ENCODE data around the gene ZDHHC13.
"Not testable (repeated sequence)": the region's sequence is repeated elsewhere in the genome, so short reads cannot be mapped to it uniquely, and the experiment has no call there.

The ZDHHC13 gene

GRCh38 chr11:19101796-19102520 lies 15.0 kb upstream of the ZDHHC13 start:
- peak; percentile 20 to 29 for DNase-seq

DNA sequence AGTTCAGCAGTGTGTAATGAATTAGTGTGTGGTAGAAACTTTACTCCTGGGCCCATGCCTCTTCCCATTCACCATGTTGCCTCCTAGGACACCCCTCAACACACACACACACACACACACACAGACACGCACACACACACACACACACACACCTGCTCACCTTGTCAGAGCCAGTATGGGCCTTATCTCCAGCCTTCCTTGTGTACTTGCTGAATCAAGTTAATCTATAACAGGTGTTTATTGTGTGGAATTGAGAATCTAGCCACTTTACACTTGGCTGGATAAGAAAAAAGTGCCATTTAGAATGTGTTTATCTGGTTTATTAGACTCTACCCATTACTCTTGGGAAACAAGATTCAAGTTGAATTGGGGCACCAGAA lies 14.5 kb upstream of the ZDHHC13 start:
- no peak for DNase-seq

- no peak for DNase-seq
Observed at GRCh38 chr11:19105011-19105410, 12.0 kb upstream of the ZDHHC13 start.

- no peak for DNase-seq
Observed at GRCh38 chr11:19107125-19107524, 9.8 kb upstream of the ZDHHC13 start.

GRCh38 chr11:19110295-19110694 lies 6.7 kb upstream of the ZDHHC13 start:
- no peak for DNase-seq

GRCh38 chr11:19111809-19112208 lies 5.2 kb upstream of the ZDHHC13 start:
- DNase-seq = no peak

GRCh38 chr11:19116276-19116970 lies 545 bp upstream of the ZDHHC13 start:
- DNase-seq = no peak

GRCh38 chr11:19117760-19118097 lies 761 bp downstream of the ZDHHC13 start:
- DNase-seq = peak in 1 of 2 experiments; percentile 39

DNA sequence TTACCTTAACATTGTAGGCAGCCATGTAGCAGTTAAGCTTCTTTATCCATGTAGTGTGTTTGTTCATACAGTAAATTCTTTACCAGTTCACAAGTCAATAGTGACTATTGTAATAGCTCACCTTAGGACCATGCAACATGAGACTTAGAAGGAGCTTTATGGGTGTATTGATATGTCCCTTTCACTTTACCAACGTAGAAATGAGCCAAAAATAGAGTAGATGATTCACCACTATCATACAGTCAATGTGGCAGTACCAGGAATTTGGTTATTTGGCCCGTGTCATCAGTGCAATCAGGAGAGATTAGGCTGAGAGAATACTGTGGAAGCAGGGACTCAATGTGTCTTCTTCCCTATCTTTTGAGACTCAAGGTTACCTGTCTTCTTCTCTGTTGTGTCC lies 4.7 kb downstream of the ZDHHC13 start:
- no peak for DNase-seq

DNA sequence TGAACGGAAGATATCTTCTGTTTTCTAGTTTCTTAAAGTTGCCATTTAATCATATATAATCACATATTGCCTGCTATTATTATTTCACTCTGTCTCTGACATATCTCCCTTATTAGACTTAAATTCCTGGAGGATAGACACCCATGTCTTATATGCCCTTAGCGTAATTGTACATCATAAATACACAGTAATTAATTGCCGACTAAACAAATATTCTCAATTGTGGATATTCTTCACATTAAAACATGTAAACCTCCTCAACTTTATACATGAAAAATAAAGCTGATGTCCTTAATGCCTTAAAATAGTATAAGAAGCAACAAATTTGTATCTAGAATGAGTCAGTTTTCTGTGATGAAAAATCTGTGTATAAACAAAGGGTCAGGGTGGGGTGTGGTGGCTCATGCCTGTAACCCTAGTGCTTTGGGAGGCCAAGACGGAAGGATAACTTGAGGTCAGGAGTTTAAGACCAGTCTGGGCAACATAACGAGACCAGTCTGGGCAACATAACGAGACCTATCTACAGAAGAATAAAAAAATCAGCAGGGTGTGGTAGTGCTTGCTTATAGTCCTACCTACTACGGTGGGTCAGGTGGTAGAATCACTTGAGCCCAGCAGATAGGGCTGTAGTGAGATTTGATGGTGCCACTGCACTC lies 6.1 kb downstream of the ZDHHC13 start:
- no peak for DNase-seq

- not testable (repeated sequence) for DNase-seq
Observed at GRCh38 chr11:19126562-19127325, 9.8 kb downstream of the ZDHHC13 start.

GRCh38 chr11:19134004-19134403 lies 17.0 kb downstream of the ZDHHC13 start:
- DNase-seq = no peak

DNA sequence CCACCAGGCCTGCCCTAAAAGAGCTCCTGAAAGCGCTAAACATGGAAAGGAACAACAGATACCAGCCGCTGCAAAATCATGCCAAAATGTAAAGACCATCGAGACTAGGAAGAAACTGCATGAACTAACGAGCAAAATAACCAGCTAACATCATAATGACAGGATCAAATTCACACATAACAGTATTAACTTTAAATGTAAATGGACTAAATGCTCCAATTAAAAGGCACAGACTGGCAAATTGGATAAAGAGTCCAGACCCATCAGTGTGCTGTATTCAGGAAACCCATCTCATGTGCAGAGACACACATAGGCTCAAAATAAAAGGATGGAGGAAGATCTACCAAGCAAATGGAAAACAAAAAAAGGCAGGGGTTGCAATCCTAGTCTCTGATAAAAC lies 19.9 kb downstream of the ZDHHC13 start:
- DNase-seq = not testable (repeated sequence)

DNA sequence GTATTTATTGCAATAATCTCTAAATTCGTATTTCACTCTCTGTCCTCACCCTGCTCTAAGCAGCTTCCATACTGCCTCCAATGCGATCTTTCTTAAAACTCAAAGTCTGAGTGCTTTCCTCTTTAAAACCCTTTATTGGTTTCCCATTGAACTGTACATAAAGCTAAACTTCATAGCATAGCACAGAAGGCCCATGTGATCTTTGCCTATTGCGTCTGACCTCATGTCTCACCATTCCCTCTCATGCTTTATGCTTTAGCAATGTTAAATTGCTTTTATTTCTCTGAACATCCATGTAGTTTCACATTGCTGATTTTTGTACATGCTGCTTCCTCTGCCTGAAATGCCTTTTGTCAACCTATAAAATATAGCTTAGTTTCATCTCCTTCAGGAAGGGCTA lies 28.4 kb downstream of the ZDHHC13 start:
- no peak for DNase-seq

- DNase-seq = no peak
Observed at GRCh38 chr11:19156892-19157291, 39.9 kb downstream of the ZDHHC13 start.

- DNase-seq = no peak
Observed at GRCh38 chr11:19160847-19161246, 43.9 kb downstream of the ZDHHC13 start.

GRCh38 chr11:19161651-19162050 lies 44.7 kb downstream of the ZDHHC13 start:
- DNase-seq = no peak

- DNase-seq = no peak
Observed at GRCh38 chr11:19162951-19163505, 46.1 kb downstream of the ZDHHC13 start.

- DNase-seq = peak; percentile 5 to 22
Observed at GRCh38 chr11:19163617-19164016, 46.6 kb downstream of the ZDHHC13 start.

- DNase-seq = peak; percentile 5 to 30
Observed at GRCh38 chr11:19164230-19164855, 47.4 kb downstream of the ZDHHC13 start.

DNA sequence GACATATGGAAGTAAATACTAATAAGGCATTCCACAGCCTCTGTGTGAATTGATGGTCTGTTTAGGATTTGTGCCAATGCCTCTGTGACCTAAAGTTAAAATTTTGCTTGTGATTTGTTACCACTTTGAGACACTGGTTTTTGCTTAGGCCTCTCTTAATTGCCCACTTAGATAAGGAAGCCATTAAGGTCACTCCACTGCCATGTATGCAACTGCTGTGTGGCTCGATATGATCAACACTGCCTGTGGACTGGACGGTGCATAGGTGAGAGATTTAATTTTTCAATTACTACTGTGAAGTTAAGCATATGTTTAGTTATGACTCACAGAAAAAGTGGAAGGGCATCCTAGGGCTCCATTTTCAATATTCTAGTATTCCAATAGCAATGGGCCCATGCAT lies 47.9 kb downstream of the ZDHHC13 start:
- no peak for DNase-seq

DNA sequence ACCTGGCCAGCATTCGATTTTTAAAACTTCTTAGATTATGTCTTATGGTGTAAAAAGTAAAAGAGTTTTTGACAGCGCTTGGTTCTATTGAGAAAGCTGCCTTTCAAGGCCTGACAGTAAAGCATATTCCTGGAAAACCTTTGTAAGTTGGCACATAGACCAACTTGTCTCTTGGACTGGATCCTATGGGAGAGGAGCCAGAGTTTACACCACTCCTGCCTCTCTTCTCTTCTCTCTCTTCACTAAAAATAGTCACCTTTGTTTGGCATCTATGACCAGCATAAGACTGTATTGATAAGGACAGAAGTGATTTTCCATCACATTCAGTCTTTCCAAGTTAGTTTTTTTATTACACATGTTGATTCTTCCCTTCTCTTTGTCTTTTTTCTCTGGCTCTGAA lies 51.1 kb downstream of the ZDHHC13 start:
- no peak for DNase-seq
